Activated CD4-positive, alpha-beta memory T cell treated with anti-CD3 and anti-CD28 coated beads for 36 hours (primary cell): ENCODE results near the gene OR2G6. TPM values are rescaled to one million over a fixed set of nuclear protein-coding genes. Genes with fewer than 3 reads are reported as not detected.
A peak's percentile ranks its signal among the peaks of the same experiment; 100 is the strongest.
"Not testable (repeated sequence)": the region's sequence is repeated elsewhere in the genome, so short reads cannot be mapped to it uniquely, and the experiment has no call there.

Experiments used
- CTCF ChIA-PET: fragments of 350-600 bp; sonication (Branson Sonifier 250); formaldehyde crosslinking; loops from one replicate; lab custom pipeline; 2021; ENCODE audit warnings: antibody characterized with exemption, inconsistent platforms; lab: Charles Lee
- POLR2A ChIA-PET: fragments of 350-600 bp; sonication (Branson Sonifier 250); formaldehyde crosslinking; loops from one replicate; lab custom pipeline; 2021; ENCODE audit warnings: antibody characterized with exemption; lab: Charles Lee
- DNase-seq: peaks from one replicate; pipeline ENCODE4 v3.0.0-alpha.2; 2020
- H3K27ac Mint-ChIP-seq: one replicate; pipeline ENCODE4 v1.8.0; 2021; ENCODE audit warnings: mixed read lengths
- H3K27me3 Mint-ChIP-seq: one replicate; pipeline ENCODE4 v1.8.0; 2021; ENCODE audit warnings: mixed read lengths
- H3K36me3 Mint-ChIP-seq: one replicate; pipeline ENCODE4 v1.8.0; 2021; ENCODE audit warnings: mixed read lengths
- H3K4me1 Mint-ChIP-seq: one replicate; pipeline ENCODE4 v1.8.0; 2021; ENCODE audit warnings: low read depth, mixed read lengths
- H3K4me3 Mint-ChIP-seq: one replicate; pipeline ENCODE4 v1.8.0; 2021; ENCODE audit warnings: mild to moderate bottlenecking, mixed read lengths
- H3K9me3 Mint-ChIP-seq: one replicate; pipeline ENCODE4 v1.8.0; 2021; ENCODE audit warnings: mixed read lengths
- intact Hi-C: fragments of 100-400 bp; cut with micrococcal nuclease; formaldehyde crosslinking; loops from one replicate; pipeline ENCODE4 v1.15.1; 2023
- total RNA-seq, 2 experiments: library from RNA; stranded (reverse); gene quantifications; one replicate each; pipeline ENCODE4 v1.2.3, GENCODE V29; 2021

OR2G6 gene
- total RNA-seq, 2 experiments from 2014 or later: not detected

- POLR2A ChIA-PET, H3K27me3 Mint-ChIP-seq, H3K27ac Mint-ChIP-seq, H3K4me1 Mint-ChIP-seq, H3K9me3 Mint-ChIP-seq, intact Hi-C loops, DNase-seq, CTCF ChIA-PET, H3K36me3 Mint-ChIP-seq, H3K4me3 Mint-ChIP-seq: not testable (repeated sequence)
These were observed 29.6 kb downstream of the OR2G6 start for GRCh38 chr1:248537449-248537848.

GRCh38 chr1:248547383-248547782 lies 39.5 kb downstream of the OR2G6 start:
- DNase-seq, H3K4me3 Mint-ChIP-seq, H3K9me3 Mint-ChIP-seq, H3K4me1 Mint-ChIP-seq, H3K27ac Mint-ChIP-seq, intact Hi-C loops, H3K36me3 Mint-ChIP-seq, POLR2A ChIA-PET, H3K27me3 Mint-ChIP-seq, CTCF ChIA-PET: not testable (repeated sequence)

- H3K27me3 Mint-ChIP-seq, CTCF ChIA-PET, H3K4me1 Mint-ChIP-seq, POLR2A ChIA-PET, DNase-seq, intact Hi-C loops, H3K36me3 Mint-ChIP-seq, H3K27ac Mint-ChIP-seq, H3K9me3 Mint-ChIP-seq, H3K4me3 Mint-ChIP-seq: not testable (repeated sequence)
These were observed 43.2 kb downstream of the OR2G6 start for GRCh38 chr1:248551027-248551426.

- H3K27me3 Mint-ChIP-seq, DNase-seq, H3K4me1 Mint-ChIP-seq, H3K9me3 Mint-ChIP-seq, intact Hi-C loops, POLR2A ChIA-PET, H3K4me3 Mint-ChIP-seq, CTCF ChIA-PET, H3K27ac Mint-ChIP-seq, H3K36me3 Mint-ChIP-seq: not testable (repeated sequence)
These were observed 54.8 kb downstream of the OR2G6 start, which contains the start of gene OR2T29 for GRCh38 chr1:248562672-248563071. TSS of gene OR2T29 (minus strand) at chr1:248562772. CDS start at chr1:248559491, 3,281 bp downstream.

- H3K27ac Mint-ChIP-seq: peak overlapping the region; percentile 90
- peak overlapping the region; percentile 79 for H3K4me3 Mint-ChIP-seq
- intact Hi-C loops, H3K36me3 Mint-ChIP-seq, H3K27me3 Mint-ChIP-seq, CTCF ChIA-PET, H3K9me3 Mint-ChIP-seq, POLR2A ChIA-PET: not testable (repeated sequence)
- H3K4me1 Mint-ChIP-seq: peaks cover 11% of the 10 kb centered on the region
- DNase-seq: peak; percentile 25
These were observed 57.9 kb downstream of the OR2G6 start for GRCh38 chr1:248565530-248566373.

- H3K27ac Mint-ChIP-seq, H3K36me3 Mint-ChIP-seq, POLR2A ChIA-PET, intact Hi-C loops, H3K9me3 Mint-ChIP-seq, DNase-seq, CTCF ChIA-PET, H3K27me3 Mint-ChIP-seq, H3K4me3 Mint-ChIP-seq: not testable (repeated sequence)
- peaks cover 12% of the 10 kb centered on the region for H3K4me1 Mint-ChIP-seq
These were observed 61.2 kb downstream of the OR2G6 start for GRCh38 chr1:248569049-248569448.

GRCh38 chr1:248570811-248571210 lies 62.9 kb downstream of the OR2G6 start:
- DNase-seq, H3K36me3 Mint-ChIP-seq, POLR2A ChIA-PET, H3K27me3 Mint-ChIP-seq, H3K4me3 Mint-ChIP-seq, H3K9me3 Mint-ChIP-seq, CTCF ChIA-PET, H3K27ac Mint-ChIP-seq, H3K4me1 Mint-ChIP-seq: not testable (repeated sequence)
- intact Hi-C loops: loop anchor here (10.0 kb wide), 1 partner anchor 96 kb away; the partner anchor contains the start of gene OR2T3

- DNase-seq, H3K36me3 Mint-ChIP-seq, H3K9me3 Mint-ChIP-seq, POLR2A ChIA-PET, H3K27me3 Mint-ChIP-seq, CTCF ChIA-PET, H3K27ac Mint-ChIP-seq, H3K4me3 Mint-ChIP-seq: not testable (repeated sequence)
- peaks cover 12% of the 10 kb centered on the region for H3K4me1 Mint-ChIP-seq
- intact Hi-C loops: loop anchor here (10.0 kb wide), 1 partner anchor 97 kb away; the partner anchor contains the start of gene OR2T3
These were observed 64.2 kb downstream of the OR2G6 start for GRCh38 chr1:248572049-248572448.

GRCh38 chr1:248573856-248574255 lies 66.0 kb downstream of the OR2G6 start:
- intact Hi-C loops: loop anchor here (10.0 kb wide), 1 partner anchor 99 kb away; the partner anchor contains the start of gene OR2T3

GRCh38 chr1:248574657-248575056 lies 66.8 kb downstream of the OR2G6 start, which contains the start of gene OR2T34:
TSS of gene OR2T34 (minus strand) at chr1:248574757. CDS start at chr1:248574757, 0 bp downstream.
- CTCF ChIA-PET, POLR2A ChIA-PET, H3K27ac Mint-ChIP-seq, DNase-seq, H3K9me3 Mint-ChIP-seq, H3K27me3 Mint-ChIP-seq, H3K36me3 Mint-ChIP-seq, H3K4me3 Mint-ChIP-seq: not testable (repeated sequence)
- intact Hi-C loops: loop anchor here (10.0 kb wide), 1 partner anchor 100 kb away; the partner anchor contains the start of gene OR2T3
- H3K4me1 Mint-ChIP-seq: peaks cover 12% of the 10 kb centered on the region

More at GRCh38 chr1:248573856-248574255, 66.0 kb downstream of the OR2G6 start:
- H3K4me3 Mint-ChIP-seq, CTCF ChIA-PET, H3K27me3 Mint-ChIP-seq, H3K27ac Mint-ChIP-seq, POLR2A ChIA-PET, H3K36me3 Mint-ChIP-seq, H3K9me3 Mint-ChIP-seq, DNase-seq: not testable (repeated sequence)
- H3K4me1 Mint-ChIP-seq: peaks cover 12% of the 10 kb centered on the region

GRCh38 chr1:248576260-248576980 lies 68.5 kb downstream of the OR2G6 start:
- Mint-ChIP-seq H3K27me3 (no peaks in the 10 kb centered on the region), H3K4me1 (peaks cover 8% of the 10 kb centered on the region), H3K27ac (no peak overlapping the region), H3K9me3 (peaks cover 6% of the 10 kb centered on the region), H3K4me3 (no peak overlapping the region), H3K36me3 (no peaks in the 10 kb centered on the region)
- POLR2A ChIA-PET: no interaction called here
- peak; percentile 13 for DNase-seq
- CTCF ChIA-PET: interaction anchor here (0.9 kb wide), 1 partner anchor 47 kb away, joined by 3 read pairs; no protein-coding TSS in a partner anchor
- intact Hi-C loops: loop anchor here (10.0 kb wide), 1 partner anchor 102 kb away; the partner anchor contains the start of gene OR2T3
